H1 (cell line): ENCODE results near the gene NFKBIE. TPM values are rescaled to one million over a fixed set of nuclear protein-coding genes. Genes with fewer than 3 reads are reported as not detected.

ENCODE experiments used
- CTCF ChIA-PET: fragments of 300-600 bp; sonication (Branson Sonifier 250); formaldehyde crosslinking; loops from one replicate; lab custom pipeline; 2021; ENCODE audit not compliant: partially characterized antibody; lab: Charles Lee
- POLR2A ChIA-PET: fragments of 300-600 bp; sonication (Branson Sonifier 250); formaldehyde crosslinking; loops from one replicate; lab custom pipeline; 2021; ENCODE audit warnings: inconsistent platforms; ENCODE audit not compliant: partially characterized antibody; lab: Charles Lee
- DNase-seq, 2 experiments: peaks; one replicate each; pipeline versions ENCODE4 v3.0.0 to v3.0.0-alpha.2; 2010 to 2022; ENCODE audit warnings: low spot score in 2 of 2, low read depth in 1 of 2, mixed read lengths in 1 of 2
- FAIRE-seq: peaks from 2 replicates; lab custom pipeline; 2011; peaks lifted over from hg19 to GRCh38; lab: Jason Lieb, UNC
- H2AFZ ChIP-seq: 2 replicates; pipeline ENCODE4 v1.8.1; 2012; ENCODE audit warnings: low read length, inconsistent platforms
- H2AK5ac ChIP-seq: 2 replicates; pipeline ENCODE4 v1.6.1; 2013; ENCODE audit warnings: low read depth, low read length
- H2BK120ac ChIP-seq: replicated peaks from 2 replicates; pipeline ENCODE3; 2013; ENCODE audit warnings: low read depth, low read length, inconsistent platforms
- H2BK12ac ChIP-seq: 2 replicates; pipeline ENCODE4 v1.6.1; 2013; ENCODE audit warnings: low read depth, low read length
- H2BK15ac ChIP-seq: 2 replicates; pipeline ENCODE4 v1.6.1; 2013; ENCODE audit warnings: low read length
- H2BK20ac ChIP-seq: 2 replicates; pipeline ENCODE4 v1.6.1; 2013; ENCODE audit warnings: low read length
- H2BK5ac ChIP-seq: 2 replicates; pipeline ENCODE4 v1.6.1; 2013; ENCODE audit warnings: low read depth, low read length
- H3K14ac ChIP-seq: 2 replicates; pipeline ENCODE4 v1.6.1; 2013; ENCODE audit warnings: inconsistent platforms; ENCODE audit not compliant: insufficient read length
- H3K18ac ChIP-seq: 2 replicates; pipeline ENCODE4 v1.6.1; 2013; ENCODE audit warnings: low read length; ENCODE audit errors: extremely low read depth
- H3K23ac ChIP-seq: 2 replicates; pipeline ENCODE4 v1.6.1; 2013; ENCODE audit warnings: inconsistent platforms; ENCODE audit not compliant: insufficient read length
- H3K23me2 ChIP-seq: 2 replicates; pipeline ENCODE4 v1.6.1; 2013; ENCODE audit warnings: low read depth, low read length
- H3K27ac ChIP-seq: 2 replicates; pipeline ENCODE4 v1.6.1; 2011; ENCODE audit warnings: low read depth, low read length, inconsistent platforms
- H3K27me3 ChIP-seq, 4 experiments: replicated peaks in 1 of 4; 1 replicate in 1 of 4; 2 replicates in 3 of 4; pipeline versions ENCODE4 v1.6.1 to v1.8.1; 2011 to 2013; ENCODE audit warnings: low read length in 3 of 4, mild to moderate bottlenecking in 3 of 4, inconsistent platforms in 2 of 4, mixed read lengths in 2 of 4, moderate library complexity in 1 of 4; ENCODE audit not compliant: control insufficient read depth in 3 of 4, insufficient read depth in 3 of 4; ENCODE audit errors: extremely low read depth in 1 of 4
- H3K36me3 ChIP-seq, 4 experiments: 2 replicates each; pipeline versions ENCODE4 v1.6.1 to v1.8.1; 2011 to 2013; ENCODE audit warnings: mild to moderate bottlenecking in 4 of 4, low read length in 3 of 4, moderate library complexity in 2 of 4, control low read depth in 1 of 4, inconsistent platforms in 1 of 4; ENCODE audit not compliant: insufficient read depth in 4 of 4, control insufficient read depth in 2 of 4
- H3K4ac ChIP-seq: replicated peaks from 2 replicates; pipeline ENCODE3; 2013; ENCODE audit warnings: low read length, low read depth, mixed read lengths, inconsistent platforms; ENCODE audit not compliant: insufficient read length
- H3K4me1 ChIP-seq, 4 experiments: replicated peaks in 1 of 4; 1 replicate in 1 of 4; 2 replicates in 3 of 4; pipeline versions ENCODE4 v1.6.1 to v1.8.1; 2011 to 2013; ENCODE audit warnings: low read length in 3 of 4, inconsistent platforms in 2 of 4, mixed read lengths in 1 of 4; ENCODE audit not compliant: insufficient read depth in 4 of 4, control insufficient read depth in 3 of 4
- H3K4me2 ChIP-seq, 2 experiments: 2 replicates each; pipeline versions ENCODE4 v1.6.1 to v1.8.1; 2011 to 2013; ENCODE audit warnings: low read depth in 2 of 2, low read length in 2 of 2, control low read depth in 1 of 2, inconsistent platforms in 1 of 2, mild to moderate bottlenecking in 1 of 2; ENCODE audit not compliant: insufficient read depth in 1 of 2
- H3K4me3 ChIP-seq, 4 experiments: fragments of 200-600, 300-600 bp in 1 of 4; sonication (generic), shearing (Covaris generic), sonication (Bioruptor Twin) in 1 of 4; 2 replicates each; pipeline versions ENCODE4 v1.5.1 to v1.8.1; 2011 to 2016; ENCODE audit warnings: low read length in 4 of 4, low read depth in 3 of 4, control low read depth in 2 of 4, inconsistent platforms in 2 of 4, mild to moderate bottlenecking in 2 of 4, mixed read lengths in 1 of 4, moderate library complexity in 1 of 4; ENCODE audit not compliant: insufficient read depth in 2 of 4; ENCODE audit errors: extremely low read depth in 1 of 4
- H3K56ac ChIP-seq: replicated peaks from 2 replicates; pipeline ENCODE3; 2013; ENCODE audit warnings: low read depth, mild to moderate bottlenecking, mixed read lengths, low read length, inconsistent platforms; ENCODE audit not compliant: insufficient read length
- H3K79me1 ChIP-seq: 2 replicates; pipeline ENCODE4 v1.6.1; 2013; ENCODE audit warnings: low read depth, low read length, control low read depth
- H3K79me2 ChIP-seq, 2 experiments: 2 replicates each; pipeline versions ENCODE4 v1.6.1 to v1.8.1; 2012 to 2013; ENCODE audit warnings: low read length in 2 of 2, mild to moderate bottlenecking in 2 of 2, inconsistent platforms in 1 of 2; ENCODE audit not compliant: insufficient read depth in 2 of 2, control insufficient read depth in 1 of 2
- H3K9ac ChIP-seq, 4 experiments: replicated peaks in 1 of 4; 1 replicate in 1 of 4; 2 replicates in 3 of 4; pipeline versions ENCODE4 v1.6.1 to v1.8.1; 2011 to 2013; ENCODE audit warnings: low read depth in 3 of 4, low read length in 3 of 4, control low read depth in 2 of 4, mild to moderate bottlenecking in 2 of 4, moderate library complexity in 2 of 4, inconsistent platforms in 1 of 4; ENCODE audit errors: extremely low read depth in 1 of 4
- H3K9me3 ChIP-seq, 2 experiments: 2 replicates each; pipeline versions ENCODE4 v1.6.1 to v1.8.1; 2012 to 2013; ENCODE audit warnings: mild to moderate bottlenecking in 2 of 2, moderate library complexity in 2 of 2, control low read depth in 1 of 2, inconsistent platforms in 1 of 2, low read depth in 1 of 2, low read length in 1 of 2, mixed read lengths in 1 of 2; ENCODE audit not compliant: insufficient read depth in 2 of 2
- H4K20me1 ChIP-seq, 2 experiments: replicated peaks in 1 of 2; 2 replicates each; pipeline versions ENCODE3 to v1.8.1; 2011 to 2013; ENCODE audit warnings: inconsistent platforms in 2 of 2, low read length in 2 of 2, mild to moderate bottlenecking in 1 of 2; ENCODE audit not compliant: insufficient read depth in 2 of 2, control insufficient read depth in 1 of 2
- H4K5ac ChIP-seq: 2 replicates; pipeline ENCODE4 v1.6.1; 2013; ENCODE audit warnings: low read length, low read depth, mixed read lengths, inconsistent platforms; ENCODE audit not compliant: insufficient read length
- H4K8ac ChIP-seq: 2 replicates; pipeline ENCODE4 v1.8.0; 2013; ENCODE audit warnings: mild to moderate bottlenecking, moderate library complexity, low read length, inconsistent platforms; ENCODE audit not compliant: insufficient read depth; ENCODE audit errors: extremely low read depth
- H4K91ac ChIP-seq: replicated peaks from 2 replicates; pipeline ENCODE3; 2013; ENCODE audit warnings: low read length, mixed read lengths, inconsistent platforms; ENCODE audit not compliant: insufficient read length
- ATF2 ChIP-seq: IDR thresholded peaks from 2 replicates; pipeline ENCODE4 v1.6.1; 2012; ENCODE audit warnings: low read length, inconsistent platforms
- CHD1 ChIP-seq: IDR thresholded peaks from 2 replicates; pipeline ENCODE4 v1.6.1; 2012; ENCODE audit warnings: low read depth, low read length, improper control_type of control experiment
- FOSL1 ChIP-seq: IDR thresholded peaks from 2 replicates; pipeline ENCODE4 v1.6.1; 2011; ENCODE audit warnings: mild to moderate bottlenecking, low read depth, low read length, moderate library complexity; ENCODE audit not compliant: insufficient read depth
- MAFK ChIP-seq: IDR thresholded peaks from 2 replicates; pipeline ENCODE4 v1.6.1; 2012; ENCODE audit warnings: low read depth, mild to moderate bottlenecking, improper control_type of control experiment, low read length
- RAD21 ChIP-seq, 2 experiments: IDR thresholded peaks in 1 of 2; conservative IDR thresholded peaks in 1 of 2; 2 replicates each; pipeline ENCODE4 v1.6.1; 2011; ENCODE audit warnings: low read depth in 2 of 2, low read length in 2 of 2, improper control_type of control experiment in 1 of 2, inconsistent platforms in 1 of 2, mild to moderate bottlenecking in 1 of 2, moderate library complexity in 1 of 2
- TEAD4 ChIP-seq: IDR thresholded peaks from 2 replicates; pipeline ENCODE4 v1.6.1; 2012; ENCODE audit warnings: low read depth, low read length, inconsistent platforms, mixed read lengths
- WGBS, 2 experiments: shearing (Covaris generic) in 1 of 2; methylation state at CpG; one replicate each; pipeline versions ENCODE4 v1.1.6 to v1.1.7; 2013 to 2015; ENCODE audit warnings: low lambda C conversion rate in 2 of 2, mixed read lengths in 2 of 2, inconsistent platforms in 1 of 2, low coverage in 1 of 2, missing lambda C conversion rate in 1 of 2; ENCODE audit not compliant: insufficient replicate concordance in 2 of 2, insufficient coverage in 1 of 2, insufficient read length in 1 of 2; ENCODE audit errors: extremely low coverage in 1 of 2, missing lambda C conversion rate in 1 of 2; 5-methylcytosine and 5-hydroxymethylcytosine counted together
- polyA plus RNA-seq, 7 experiments: library from polyadenylated mRNA; depleted of rRNA in 3 of 7; stranded (reverse) in 5 of 7; unstranded in 2 of 7; fragments of >200 nt in 5 of 7; fragments of 200-250 nt in 2 of 7; gene quantifications; 1 replicate in 5 of 7; 2 replicates in 1 of 7; 4 replicates in 1 of 7; pipeline versions ENCODE4 v1.2.1 to v1.2.3, GENCODE V29; 2011 to 2013; ENCODE audit warnings: missing spikeins in 2 of 7, mixed read lengths in 2 of 7
- total RNA-seq: library from RNA; stranded (reverse); fragmentation: NEBNext Ultra II Directional; extraction: Animal tissue kit (Norgen Biotek cat#: 25700); gene quantifications from 2 replicates; pipeline ENCODE4 v1.2.1, GENCODE V29; 2021
- TF ChIP-seq, protein P1 (sequence below): IDR thresholded peaks from 2 replicates; pipeline ENCODE4 v1.6.1; 2012; ENCODE audit warnings: inconsistent platforms
- TF ChIP-seq, protein P2 (sequence below): IDR thresholded peaks from 2 replicates; pipeline ENCODE4 v1.6.1; 2011; ENCODE audit warnings: low read length, improper control_type of control experiment

The NFKBIE gene
- total and polyA plus RNA-seq, 2 of the 8 experiments (the other 6 are each of a cell fraction or from before 2014, with no cell fraction given), result 13.5 to 19.2 TPM

- H3K23ac ChIP-seq, result no peak overlapping the region
- peaks cover 12% of the 10 kb centered on the region for H3K23me2 ChIP-seq
- no peaks in the 10 kb centered on the region for H3K9me3 ChIP-seq
- FAIRE-seq (no peak), DNase-seq (no peak)
- 96% methylated on average over 8 of the region's 8 CpGs; no CpG with 5 or more reads in 1 of the 2 experiments for WGBS, 2 experiments
- no peak overlapping the region for H2AFZ ChIP-seq
- H3K4me2 ChIP-seq, result no peak overlapping the region
- H4K91ac ChIP-seq, result no peak overlapping the region
- no peak overlapping the region for H2BK15ac ChIP-seq
- peaks cover 6 to 35% (median 16%) of the 10 kb centered on the region in 4 experiments for H3K4me1 ChIP-seq
- no peak overlapping the region for H2BK5ac ChIP-seq
- no peak overlapping the region for H4K8ac ChIP-seq
- H3K9ac ChIP-seq, result no peak overlapping the region; a peak in 1 of 7 replicates
- no peak overlapping the region for H2BK20ac ChIP-seq
- H3K79me1 ChIP-seq, result peaks cover 7% of the 10 kb centered on the region; the same call in 1 of the 2 replicates
- H3K27me3 ChIP-seq, result no peaks in the 10 kb centered on the region; a peak in 1 of 7 replicates
- H3K79me2 ChIP-seq, result peaks cover 0 to 11% of the 10 kb centered on the region in 2 experiments; a peak in 1 of 4 replicates
- CTCF ChIA-PET, result interaction anchor here (0.6 to 19.0 kb wide), 13 partner anchors 8 to 165 kb away, joined by 3 to 330 read pairs (median 4); partner anchors contain the start of genes AARS2 and HSP90AB1
- H4K20me1 ChIP-seq, result peaks cover 1 to 5% of the 10 kb centered on the region in 2 experiments
- no peak overlapping the region for H3K56ac ChIP-seq
- H2BK12ac ChIP-seq, result no peak overlapping the region
- H3K14ac ChIP-seq, result no peak overlapping the region
- H3K18ac ChIP-seq, result no peak overlapping the region
- no peak overlapping the region for H4K5ac ChIP-seq
- peaks cover 3 to 10% (median 7%) of the 10 kb centered on the region in 4 experiments; a peak in 4 of 8 replicates for H3K36me3 ChIP-seq
- H3K4me3 ChIP-seq, result no peak overlapping the region
- POLR2A ChIA-PET, result interaction anchor here (0.6 to 15.1 kb wide), 7 partner anchors 8 to 675 kb away, joined by 3 to 581 read pairs (median 5); partner anchors contain the start of genes HSP90AB1, SLC35B2 and TMEM151B
- H3K27ac ChIP-seq, result no peak overlapping the region
- H2AK5ac ChIP-seq, result no peak overlapping the region
- no peak overlapping the region for H2BK120ac ChIP-seq
- H3K4ac ChIP-seq, result no peak overlapping the region
- TF ChIP-seq ATF2 (no peak), MAFK (no peak), CHD1 (no peak), FOSL1 (no peak), TEAD4 (no peak), RAD21 (IDR thresholded peaks at IDR 0.05 in 1 of 2, conservative IDR thresholded peaks at IDR 0.05 in 1 of 2; ENCODE audit: low read depth in 2 of 2, low read length in 2 of 2) (no peak)
- TF ChIP-seq, protein P1, sequence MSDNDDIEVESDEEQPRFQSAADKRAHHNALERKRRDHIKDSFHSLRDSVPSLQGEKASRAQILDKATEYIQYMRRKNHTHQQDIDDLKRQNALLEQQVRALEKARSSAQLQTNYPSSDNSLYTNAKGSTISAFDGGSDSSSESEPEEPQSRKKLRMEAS, result no peak
- TF ChIP-seq, protein P2, sequence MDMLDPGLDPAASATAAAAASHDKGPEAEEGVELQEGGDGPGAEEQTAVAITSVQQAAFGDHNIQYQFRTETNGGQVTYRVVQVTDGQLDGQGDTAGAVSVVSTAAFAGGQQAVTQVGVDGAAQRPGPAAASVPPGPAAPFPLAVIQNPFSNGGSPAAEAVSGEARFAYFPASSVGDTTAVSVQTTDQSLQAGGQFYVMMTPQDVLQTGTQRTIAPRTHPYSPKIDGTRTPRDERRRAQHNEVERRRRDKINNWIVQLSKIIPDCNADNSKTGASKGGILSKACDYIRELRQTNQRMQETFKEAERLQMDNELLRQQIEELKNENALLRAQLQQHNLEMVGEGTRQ, result no peak
Measured at GRCh38 chr6:44261581-44261980, 3.8 kb downstream of the NFKBIE start.
